ENCODE measurements around the gene ADGRV1. TPM values are rescaled to one million over a fixed set of nuclear protein-coding genes. Genes with fewer than 3 reads are reported as not detected.

Gene ADGRV1
- total RNA-seq, 1 experiment from 2014 or later, result 21.4 TPM

GRCh38 chr5:91176288-91177016 is 617.9 kb downstream of the ADGRV1 start:
- H3K4me3 ChIP-seq, result no peak overlapping the region
- H3K9me3 ChIP-seq (replicated peaks), result no peaks in the 10 kb centered on the region; the same call in 1 of the 2 replicates
- no peaks in the 10 kb centered on the region for H3K36me3 ChIP-seq
- H3K27ac ChIP-seq, result no peak overlapping the region
- DNase-seq, result no peak
- no peaks in the 10 kb centered on the region for H3K27me3 ChIP-seq
- H3K4me1 ChIP-seq, result peaks cover 4% of the 10 kb centered on the region; the same call in 1 of the 2 replicates

GRCh38 chr5:91177085-91177484 is 618.5 kb downstream of the ADGRV1 start:
- Histone ChIP-seq H3K36me3 (no peaks in the 10 kb centered on the region), H3K4me1 (peaks cover 4% of the 10 kb centered on the region; the same call in 1 of the 2 replicates), H3K9me3 (replicated peaks) (no peaks in the 10 kb centered on the region; the same call in 1 of the 2 replicates), H3K27me3 (no peaks in the 10 kb centered on the region), H3K27ac (no peak overlapping the region), H3K4me3 (no peak overlapping the region)
- no peak for DNase-seq

- no peak overlapping the region for H3K4me3 ChIP-seq
- no peak overlapping the region for H3K27ac ChIP-seq
- DNase-seq, result no peak
- no peaks in the 10 kb centered on the region for H3K27me3 ChIP-seq
- H3K9me3 ChIP-seq (replicated peaks), result no peaks in the 10 kb centered on the region; the same call in 1 of the 2 replicates
- peaks cover 8% of the 10 kb centered on the region for H3K4me1 ChIP-seq
- H3K36me3 ChIP-seq, result no peaks in the 10 kb centered on the region
Observed at GRCh38 chr5:91177639-91178038, 619.0 kb downstream of the ADGRV1 start.

GRCh38 chr5:91178461-91178860 is 619.9 kb downstream of the ADGRV1 start:
- no peaks in the 10 kb centered on the region; the same call in 1 of the 2 replicates for H3K9me3 ChIP-seq (replicated peaks)
- no peak overlapping the region for H3K27ac ChIP-seq
- DNase-seq, result no peak

GRCh38 chr5:91179018-91179417 is 620.4 kb downstream of the ADGRV1 start:
- DNase-seq, result no peak
- peaks cover 13% of the 10 kb centered on the region for H3K4me1 ChIP-seq
- no peaks in the 10 kb centered on the region for H3K36me3 ChIP-seq
- no peak overlapping the region for H3K27ac ChIP-seq
- no peaks in the 10 kb centered on the region for H3K27me3 ChIP-seq
- no peaks in the 10 kb centered on the region; the same call in 1 of the 2 replicates for H3K9me3 ChIP-seq (replicated peaks)
- H3K4me3 ChIP-seq, result no peak overlapping the region

More at GRCh38 chr5:91178461-91178860, 619.9 kb downstream of the ADGRV1 start:
- Histone ChIP-seq H3K27me3 (no peaks in the 10 kb centered on the region), H3K36me3 (no peaks in the 10 kb centered on the region), H3K4me3 (no peak overlapping the region), H3K4me1 (peaks cover 13% of the 10 kb centered on the region)

- DNase-seq, result no peak
- H3K36me3 ChIP-seq, result no peaks in the 10 kb centered on the region
- H3K4me1 ChIP-seq, result peaks cover 13% of the 10 kb centered on the region
- no peak overlapping the region for H3K27ac ChIP-seq
- H3K4me3 ChIP-seq, result no peak overlapping the region
- no peaks in the 10 kb centered on the region; the same call in 1 of the 2 replicates for H3K9me3 ChIP-seq (replicated peaks)
- no peaks in the 10 kb centered on the region for H3K27me3 ChIP-seq
Observed at GRCh38 chr5:91180506-91180905, 621.9 kb downstream of the ADGRV1 start.

- DNase-seq, result peak; percentile 54 to 71
- Histone ChIP-seq H3K4me1 (peaks cover 13% of the 10 kb centered on the region), H3K9me3 (replicated peaks) (no peaks in the 10 kb centered on the region; the same call in 1 of the 2 replicates), H3K27ac (peak overlapping the region; percentile 28; the same call in 1 of the 2 replicates), H3K27me3 (no peaks in the 10 kb centered on the region), H3K4me3 (no peak overlapping the region), H3K36me3 (no peaks in the 10 kb centered on the region)
Observed at GRCh38 chr5:91182763-91183162, 624.2 kb downstream of the ADGRV1 start.

GRCh38 chr5:91183743-91184142 is 625.1 kb downstream of the ADGRV1 start:
- H3K27ac ChIP-seq, result no peak overlapping the region

GRCh38 chr5:91186101-91186500 is 627.5 kb downstream of the ADGRV1 start:
- no peaks in the 10 kb centered on the region for H3K27me3 ChIP-seq
- no peaks in the 10 kb centered on the region for H3K9me3 ChIP-seq (replicated peaks)
- no peak for DNase-seq
- no peaks in the 10 kb centered on the region for H3K36me3 ChIP-seq
- no peak overlapping the region for H3K27ac ChIP-seq
- H3K4me3 ChIP-seq, result no peak overlapping the region
- peaks cover 9% of the 10 kb centered on the region for H3K4me1 ChIP-seq

More at GRCh38 chr5:91183743-91184142, 625.1 kb downstream of the ADGRV1 start:
- H3K36me3 ChIP-seq, result no peaks in the 10 kb centered on the region
- H3K9me3 ChIP-seq (replicated peaks), result no peaks in the 10 kb centered on the region; the same call in 1 of the 2 replicates
- DNase-seq, result no peak
- peaks cover 12% of the 10 kb centered on the region for H3K4me1 ChIP-seq
- H3K4me3 ChIP-seq, result no peak overlapping the region
- no peaks in the 10 kb centered on the region for H3K27me3 ChIP-seq

- Histone ChIP-seq H3K4me1 (peaks cover 9% of the 10 kb centered on the region), H3K27ac (no peak overlapping the region), H3K27me3 (no peaks in the 10 kb centered on the region), H3K4me3 (no peak overlapping the region), H3K36me3 (no peaks in the 10 kb centered on the region), H3K9me3 (replicated peaks) (no peaks in the 10 kb centered on the region)
- no peak for DNase-seq
Observed at GRCh38 chr5:91187032-91187431, 628.4 kb downstream of the ADGRV1 start.

GRCh38 chr5:91188755-91189154 is 630.2 kb downstream of the ADGRV1 start:
- H3K27ac ChIP-seq, result no peak overlapping the region
- H3K36me3 ChIP-seq, result no peaks in the 10 kb centered on the region
- no peaks in the 10 kb centered on the region for H3K9me3 ChIP-seq (replicated peaks)
- H3K4me1 ChIP-seq, result no peaks in the 10 kb centered on the region
- no peak overlapping the region for H3K4me3 ChIP-seq
- H3K27me3 ChIP-seq, result no peaks in the 10 kb centered on the region
- no peak for DNase-seq

- Histone ChIP-seq H3K4me1 (no peaks in the 10 kb centered on the region), H3K9me3 (replicated peaks) (no peaks in the 10 kb centered on the region), H3K27ac (no peak overlapping the region), H3K27me3 (no peaks in the 10 kb centered on the region), H3K36me3 (no peaks in the 10 kb centered on the region), H3K4me3 (no peak overlapping the region)
- no peak for DNase-seq
Observed at GRCh38 chr5:91189480-91190313, 631.1 kb downstream of the ADGRV1 start.

GRCh38 chr5:91190314-91190690 is 631.7 kb downstream of the ADGRV1 start:
- H3K27me3 ChIP-seq, result no peaks in the 10 kb centered on the region
- no peak overlapping the region for H3K4me3 ChIP-seq
- no peaks in the 10 kb centered on the region for H3K36me3 ChIP-seq
- DNase-seq, result no peak
- H3K9me3 ChIP-seq (replicated peaks), result no peaks in the 10 kb centered on the region
- no peak overlapping the region for H3K27ac ChIP-seq
- H3K4me1 ChIP-seq, result no peaks in the 10 kb centered on the region

GRCh38 chr5:91194824-91195381 is 636.3 kb downstream of the ADGRV1 start:
- DNase-seq, result no peak

GRCh38 chr5:91200692-91201091 is 642.1 kb downstream of the ADGRV1 start:
- no peak overlapping the region for H3K4me3 ChIP-seq
- H3K4me1 ChIP-seq, result no peaks in the 10 kb centered on the region
- H3K27me3 ChIP-seq, result no peaks in the 10 kb centered on the region; the same call in 1 of the 2 replicates
- no peak for DNase-seq
- H3K27ac ChIP-seq, result no peak overlapping the region
- H3K9me3 ChIP-seq (replicated peaks), result no peaks in the 10 kb centered on the region
- no peaks in the 10 kb centered on the region for H3K36me3 ChIP-seq

More at GRCh38 chr5:91194824-91195381, 636.3 kb downstream of the ADGRV1 start:
- Histone ChIP-seq H3K4me3 (no peak overlapping the region), H3K27me3 (no peaks in the 10 kb centered on the region; the same call in 1 of the 2 replicates), H3K9me3 (replicated peaks) (no peaks in the 10 kb centered on the region), H3K4me1 (no peaks in the 10 kb centered on the region), H3K27ac (no peak overlapping the region), H3K36me3 (no peaks in the 10 kb centered on the region)

Measured in SJCRH30 (cell line).